Uterus (tissue), 4 donors: Measurements from ENCODE around the gene ACAP3. TPM values are rescaled to one million over a fixed set of nuclear protein-coding genes. Genes with fewer than 3 reads are reported as not detected.

Experiments
- DNase-seq, 2 donors: peaks; one replicate each; pipeline ENCODE4 v3.0.0-alpha.2; 2019 to 2020
- H3K27ac ChIP-seq, 2 donors: fragments of 200-600 bp; sonication (generic); 1 replicate in 1 of 2; 2 replicates in 1 of 2; pipeline ENCODE4 v1.5.1; 2016 to 2018
- H3K27me3 ChIP-seq, 2 donors: fragments of 200-600 bp; sonication (generic); one replicate each; pipeline ENCODE4 v1.5.1; 2018 to 2019; ENCODE audit warnings: control low read depth in 1 of 2
- H3K36me3 ChIP-seq, 2 donors: fragments of 200-600 bp; sonication (generic); one replicate each; pipeline ENCODE4 v1.5.1; 2019; ENCODE audit warnings: control low read depth in 1 of 2
- H3K4me1 ChIP-seq, 2 donors: fragments of 200-600 bp; sonication (generic); one replicate each; pipeline ENCODE4 v1.5.1; 2018 to 2019; ENCODE audit warnings: control low read depth in 1 of 2
- H3K4me3 ChIP-seq, 2 donors: fragments of 200-600 bp; sonication (generic); 1 replicate in 1 of 2; 2 replicates in 1 of 2; pipeline ENCODE4 v1.5.1; 2018 to 2019; ENCODE audit warnings: mild to moderate bottlenecking in 1 of 2
- H3K9me3 ChIP-seq, 2 donors: fragments of 200-600 bp; sonication (generic); one replicate each; pipeline ENCODE4 v1.5.1; 2019; ENCODE audit warnings: control low read depth in 1 of 2
- CTCF ChIP-seq, 4 experiments: fragments of 200-600 bp in 2 of 4; fragments of 450-650 bp in 2 of 4; sonication (generic) in 2 of 4; IDR thresholded peaks; one replicate each; pipeline ENCODE4 v1.5.1; 2016 to 2019; ENCODE audit warnings: antibody characterized with exemption in 4 of 4, mild to moderate bottlenecking in 2 of 4, moderate library complexity in 1 of 4
- POLR2A ChIP-seq, 2 donors: fragments of 450-650 bp; IDR thresholded peaks; one replicate each; pipeline ENCODE4 v1.6.1; 2016; ENCODE audit warnings: antibody characterized with exemption in 2 of 2, mild to moderate bottlenecking in 1 of 2, moderate library complexity in 1 of 2
- intact Hi-C: fragments of 100-400 bp; cut with DNase I; formaldehyde crosslinking; loops from one replicate; pipeline ENCODE4 v1.15.1; 2023; ENCODE audit warnings: low total_unique reads
- total RNA-seq, 4 donors: library from RNA; depleted of rRNA in 3 of 4; stranded (reverse); fragments of >200 nt in 3 of 4; gene quantifications; one replicate each; pipeline versions ENCODE4 v1.1.0 to v1.2.4, GENCODE V29; 2014 to 2023
- donor health status: DM: yes; HTN: yes; CAD: no.

Gene ACAP3
- total RNA-seq, 4 donors from 2014 or later = 11.2 to 98.5 (median 44.0) TPM

- intact Hi-C loops = loop anchor here (10.0 kb wide), 1 partner anchor 45 kb away; the partner anchor contains the start of genes ACAP3 and PUSL1
Measured at GRCh38 chr1:1349256-1350012, 41.7 kb upstream of the ACAP3 start, which contains the start of gene DVL1. DVL1 (minus strand) TSS chr1:1349418; CDS start chr1:1349065, 353 bp downstream.

DNA sequence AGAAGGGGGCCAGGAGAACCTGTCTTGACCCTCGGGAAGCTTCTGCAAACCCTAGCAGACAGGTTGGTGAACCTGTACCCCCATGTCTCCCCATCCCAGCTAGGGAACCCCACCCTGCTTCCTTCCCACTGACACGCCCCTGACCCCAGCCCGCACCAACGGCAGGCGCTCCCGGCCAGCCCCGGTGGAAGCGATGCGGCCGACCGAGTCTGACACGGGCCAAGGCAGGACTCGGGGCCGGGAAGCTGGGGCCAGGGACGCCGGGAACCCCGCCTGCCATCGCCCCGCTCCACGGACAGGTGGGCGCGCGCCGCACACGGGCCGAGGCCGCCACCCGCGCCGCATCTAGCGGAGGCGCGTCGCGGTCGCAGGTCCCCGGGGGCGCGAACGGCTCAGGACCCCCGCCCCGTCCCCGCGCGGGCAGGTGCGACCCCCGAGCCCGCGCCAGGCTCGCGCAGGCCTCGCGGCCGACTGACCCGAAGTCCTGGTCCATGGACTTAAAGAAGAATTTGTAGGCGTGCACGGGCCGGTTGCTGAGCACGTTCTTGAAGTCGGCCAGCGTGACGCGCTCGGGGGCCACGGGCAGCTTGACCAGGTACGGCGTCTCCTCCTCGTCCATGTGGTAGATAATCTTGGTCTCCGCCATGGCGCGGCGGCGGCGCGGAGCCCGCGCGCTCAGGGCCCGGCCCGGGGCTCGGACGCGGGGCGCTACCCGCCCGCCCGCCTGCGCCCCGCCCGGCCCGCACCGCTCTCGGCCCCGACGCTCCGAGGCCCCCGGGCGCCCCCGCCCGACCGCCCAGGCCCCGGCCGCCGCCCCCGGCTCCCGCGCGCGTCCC is 40.9 kb upstream of the ACAP3 start:
- no peaks in the 10 kb centered on the region for H3K9me3 ChIP-seq
- no peak for TF ChIP-seq CTCF (IDR thresholded peaks at IDR 0.05)
- TF ChIP-seq POLR2A (IDR thresholded peaks at IDR 0.05) = no peak
- H3K4me1 ChIP-seq = peaks cover 16 to 25% of the 10 kb centered on the region in 2 donors
- no peaks in the 10 kb centered on the region for H3K36me3 ChIP-seq
- DNase-seq = no peak
- peak overlapping the region; percentile 73 to 83 for H3K27ac ChIP-seq
- intact Hi-C loops = no loop called here
- no peaks in the 10 kb centered on the region for H3K27me3 ChIP-seq
- H3K4me3 ChIP-seq = peak overlapping the region; percentile 50 to 85

More at GRCh38 chr1:1349256-1350012, 41.7 kb upstream of the ACAP3 start, which contains the start of gene DVL1:
- H3K27me3 ChIP-seq = no peaks in the 10 kb centered on the region
- DNase-seq = peak; percentile 65 to 75
- H3K27ac ChIP-seq = peak within 1 kb of the TSS; percentile 95 to 97
- H3K4me1 ChIP-seq = peaks cover 21 to 28% of the 10 kb centered on the region in 2 donors
- H3K4me3 ChIP-seq = peak within 1 kb of the TSS; percentile 50 to 85
- H3K36me3 ChIP-seq = no peaks in the 10 kb centered on the region
- no peaks in the 10 kb centered on the region for H3K9me3 ChIP-seq
- peak; percentile 33 to 71 (median 64) for TF ChIP-seq CTCF (IDR thresholded peaks at IDR 0.05)
- TF ChIP-seq POLR2A (IDR thresholded peaks at IDR 0.05) = peak; percentile 30 to 72

GRCh38 chr1:1347663-1348419 is 40.1 kb upstream of the ACAP3 start:
- Histone ChIP-seq H3K4me1 (peaks cover 16 to 25% of the 10 kb centered on the region in 2 donors), H3K9me3 (no peaks in the 10 kb centered on the region), H3K4me3 (peak overlapping the region; percentile 50 to 85), H3K27me3 (no peaks in the 10 kb centered on the region), H3K27ac (peak overlapping the region; percentile 73 to 83), H3K36me3 (no peaks in the 10 kb centered on the region)
- intact Hi-C loops = no loop called here
- TF ChIP-seq CTCF (IDR thresholded peaks at IDR 0.05) (no peak), POLR2A (IDR thresholded peaks at IDR 0.05) (no peak)
- no peak for DNase-seq

DNA sequence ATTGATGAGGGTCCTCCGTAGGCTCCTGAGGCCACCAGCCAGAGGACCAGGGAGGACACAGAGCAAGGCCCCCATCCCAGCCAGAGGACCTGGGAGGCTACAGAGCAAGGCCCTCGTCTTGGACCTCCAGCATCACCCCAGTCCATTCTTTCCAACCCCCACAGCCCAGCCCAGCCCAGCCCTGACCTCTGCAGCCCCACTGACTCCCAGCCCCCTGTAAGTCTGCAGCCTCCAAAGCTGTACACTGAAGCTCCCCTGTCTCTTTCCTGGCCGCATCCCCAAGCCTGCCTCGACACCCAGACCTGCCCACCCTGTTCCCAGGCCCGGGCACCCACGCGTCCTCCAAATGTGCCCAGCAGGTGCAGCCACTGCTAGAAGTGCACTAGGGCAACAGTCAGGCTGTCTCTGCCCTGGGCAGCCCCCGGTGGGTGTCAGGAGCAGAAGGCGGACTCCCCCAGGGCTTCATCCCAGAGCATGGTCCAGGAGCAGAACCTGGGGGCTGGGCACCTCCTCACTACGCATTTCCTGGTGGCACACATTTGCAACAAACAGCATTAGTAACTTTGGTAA is 39.4 kb upstream of the ACAP3 start:
- no peaks in the 10 kb centered on the region for H3K27me3 ChIP-seq
- no peaks in the 10 kb centered on the region for H3K9me3 ChIP-seq
- TF ChIP-seq POLR2A (IDR thresholded peaks at IDR 0.05) = no peak
- TF ChIP-seq CTCF (IDR thresholded peaks at IDR 0.05) = no peak
- peak overlapping the region in 1 of 2 donors; percentile 85 for H3K4me3 ChIP-seq
- H3K4me1 ChIP-seq = peaks cover 16 to 25% of the 10 kb centered on the region in 2 donors
- intact Hi-C loops = no loop called here
- no peaks in the 10 kb centered on the region for H3K36me3 ChIP-seq
- H3K27ac ChIP-seq = peak overlapping the region in 1 of 2 donors; percentile 73
- DNase-seq = no peak
